Stomach (tissue), 9 donors: ENCODE data around the gene DLG5. TPM values are rescaled to one million over a fixed set of nuclear protein-coding genes. Genes with fewer than 3 reads are reported as not detected.

ENCODE experiments used
- DNase-seq, 2 donors: peaks; one replicate each; pipeline versions ENCODE4 v3.0.0 to v3.0.0-alpha.2; 2013 to 2019
- H3K27ac ChIP-seq, 5 donors: fragments of 200-600 bp in 4 of 5; sonication (generic) in 4 of 5; one replicate each; pipeline ENCODE4 v1.5.1; 2013 to 2019; ENCODE audit warnings: mild to moderate bottlenecking in 1 of 5, moderate library complexity in 1 of 5
- H3K27me3 ChIP-seq, 3 donors: fragments of 200-600 bp; sonication (generic); one replicate each; pipeline ENCODE4 v1.5.1; 2017 to 2019; ENCODE audit warnings: mixed run types in 1 of 3
- H3K36me3 ChIP-seq, 4 donors: fragments of 200-600 bp; sonication (generic); 1 replicate in 3 of 4; 2 replicates in 1 of 4; pipeline ENCODE4 v1.5.1; 2016 to 2019
- H3K4me1 ChIP-seq, 4 donors: fragments of 200-600 bp; sonication (generic); one replicate each; pipeline ENCODE4 v1.5.1; 2016 to 2019
- H3K4me3 ChIP-seq, 4 donors: fragments of 200-600 bp; sonication (generic) in 3 of 4; one replicate each; pipeline ENCODE4 v1.5.1; 2016 to 2019; ENCODE audit warnings: mild to moderate bottlenecking in 1 of 4
- H3K9me3 ChIP-seq, 4 donors: fragments of 200-600 bp; sonication (generic); one replicate each; pipeline ENCODE4 v1.5.1; 2016 to 2019
- CTCF ChIP-seq, 7 experiments: fragments of 450-650 bp in 4 of 7; fragments of 200-600 bp in 3 of 7; sonication (generic) in 3 of 7; IDR thresholded peaks; one replicate each; pipeline ENCODE4 v1.5.1; 2016 to 2019; ENCODE audit warnings: antibody characterized with exemption in 7 of 7, control low read depth in 2 of 7, mild to moderate bottlenecking in 1 of 7
- EP300 ChIP-seq: sonication (generic); formaldehyde crosslinking; IDR thresholded peaks from one replicate; pipeline ENCODE4 v1.6.1; 2017; ENCODE audit warnings: antibody characterized with exemption
- POLR2A ChIP-seq, 4 donors: fragments of 450-650 bp; IDR thresholded peaks; one replicate each; pipeline ENCODE4 v1.6.1; 2016; ENCODE audit warnings: antibody characterized with exemption in 4 of 4, control low read depth in 2 of 4, mild to moderate bottlenecking in 1 of 4, moderate library complexity in 1 of 4
- POLR2AphosphoS5 ChIP-seq, 3 donors: sonication (generic); formaldehyde crosslinking; IDR thresholded peaks; one replicate each; pipeline ENCODE4 v1.6.1; 2016; ENCODE audit warnings: antibody characterized with exemption in 3 of 3
- WGBS, 5 donors: extraction: QIAGEN DNeasy Blood & Tissue Kit in 3 of 5; methylation state at CpG; one replicate each; pipeline versions ENCODE4 v1.1.5 to v1.1.7; 2013 to 2018; 5-methylcytosine and 5-hydroxymethylcytosine counted together
- intact Hi-C: fragments of 100-400 bp; cut with DNase I; formaldehyde crosslinking; loops from one replicate; pipeline ENCODE4 v1.15.1; 2023; ENCODE audit warnings: low total_unique reads
- polyA plus RNA-seq, 3 donors: library from polyadenylated mRNA; stranded (reverse); fragments of 200-250 nt; gene quantifications; one replicate each; pipeline ENCODE4 v1.2.3, GENCODE V29; 2013
- small RNA-seq, 4 donors: library from RNA; depleted of rRNA; stranded (forward); fragments of <200 nt; gene quantifications; one replicate each; pipeline ENCODE3, GENCODE V24; 2016
- total RNA-seq, 5 donors: library from RNA; depleted of rRNA; stranded (reverse); fragments of >200 nt; gene quantifications; one replicate each; pipeline versions ENCODE4 v1.1.0 to v1.2.3, GENCODE V29; 2014 to 2016
- donor health status: healthy with polysubstance abuse.
- donor health status: Bipolar disorder and iron deficiency.
- donor health status: healthy.

The DLG5 gene
- total and polyA plus RNA-seq, 8 donors = 9.2 to 134 (median 32.7) TPM

- Histone ChIP-seq H3K27me3 (no peaks in the 10 kb centered on the region), H3K4me1 (no peaks in the 10 kb centered on the region), H3K36me3 (no peaks in the 10 kb centered on the region), H3K9me3 (peaks cover 0 to 19% (median 12%) of the 10 kb centered on the region in 4 donors), H3K27ac (no peak overlapping the region), H3K4me3 (no peak overlapping the region)
- DNase-seq = no peak
- intact Hi-C loops = no loop called here
- TF ChIP-seq CTCF (IDR thresholded peaks at IDR 0.05) (no peak), POLR2AphosphoS5 (IDR thresholded peaks at IDR 0.05) (no peak), POLR2A (IDR thresholded peaks at IDR 0.05) (no peak), EP300 (no peak)
- WGBS, 5 donors = 79 to 96% (median 85%) methylated on average over 2 of the region's 2 CpGs
Observed at GRCh38 chr10:77741746-77742145, 184.8 kb downstream of the DLG5 start.

Small RNA genes lying within 50 kb of the gene (small RNA-seq; reads per million reads assigned to genes)
- gene RF00017 = 0 reads per million in 4 donors
- gene RN7SL284P = 0 reads per million in 4 donors
- 0 reads per million in 4 donors for gene RNU6-1266P

Other genes with a start within 250 kb of the DLG5 start
- gene POLR3A, start 102.8 kb upstream of the DLG5 start, total RNA-seq = 10 to 100 TPM in 3 of 5 donors, 1 to 10 TPM in 2; 8.5 to 25.8 (median 13.4) TPM
- 1 to 10 TPM; 2.1 to 3.0 (median 2.4) TPM for gene POLR3A, start 102.8 kb upstream of the DLG5 start, polyA plus RNA-seq
- 1,000 to 10,000 TPM in 4 of 5 donors, 100 to 1,000 TPM in 1; 936 to 2,996 (median 2,299) TPM for gene RPS24, start 107.1 kb upstream of the DLG5 start, total RNA-seq
- gene RPS24, start 107.1 kb upstream of the DLG5 start, polyA plus RNA-seq = 1,000 to 10,000 TPM; 5,082 to 7,888 (median 5,945) TPM